ENCODE data around the gene APOB. TPM values are rescaled to one million over a fixed set of nuclear protein-coding genes. Genes with fewer than 3 reads are reported as not detected.

APOB gene, protein sequence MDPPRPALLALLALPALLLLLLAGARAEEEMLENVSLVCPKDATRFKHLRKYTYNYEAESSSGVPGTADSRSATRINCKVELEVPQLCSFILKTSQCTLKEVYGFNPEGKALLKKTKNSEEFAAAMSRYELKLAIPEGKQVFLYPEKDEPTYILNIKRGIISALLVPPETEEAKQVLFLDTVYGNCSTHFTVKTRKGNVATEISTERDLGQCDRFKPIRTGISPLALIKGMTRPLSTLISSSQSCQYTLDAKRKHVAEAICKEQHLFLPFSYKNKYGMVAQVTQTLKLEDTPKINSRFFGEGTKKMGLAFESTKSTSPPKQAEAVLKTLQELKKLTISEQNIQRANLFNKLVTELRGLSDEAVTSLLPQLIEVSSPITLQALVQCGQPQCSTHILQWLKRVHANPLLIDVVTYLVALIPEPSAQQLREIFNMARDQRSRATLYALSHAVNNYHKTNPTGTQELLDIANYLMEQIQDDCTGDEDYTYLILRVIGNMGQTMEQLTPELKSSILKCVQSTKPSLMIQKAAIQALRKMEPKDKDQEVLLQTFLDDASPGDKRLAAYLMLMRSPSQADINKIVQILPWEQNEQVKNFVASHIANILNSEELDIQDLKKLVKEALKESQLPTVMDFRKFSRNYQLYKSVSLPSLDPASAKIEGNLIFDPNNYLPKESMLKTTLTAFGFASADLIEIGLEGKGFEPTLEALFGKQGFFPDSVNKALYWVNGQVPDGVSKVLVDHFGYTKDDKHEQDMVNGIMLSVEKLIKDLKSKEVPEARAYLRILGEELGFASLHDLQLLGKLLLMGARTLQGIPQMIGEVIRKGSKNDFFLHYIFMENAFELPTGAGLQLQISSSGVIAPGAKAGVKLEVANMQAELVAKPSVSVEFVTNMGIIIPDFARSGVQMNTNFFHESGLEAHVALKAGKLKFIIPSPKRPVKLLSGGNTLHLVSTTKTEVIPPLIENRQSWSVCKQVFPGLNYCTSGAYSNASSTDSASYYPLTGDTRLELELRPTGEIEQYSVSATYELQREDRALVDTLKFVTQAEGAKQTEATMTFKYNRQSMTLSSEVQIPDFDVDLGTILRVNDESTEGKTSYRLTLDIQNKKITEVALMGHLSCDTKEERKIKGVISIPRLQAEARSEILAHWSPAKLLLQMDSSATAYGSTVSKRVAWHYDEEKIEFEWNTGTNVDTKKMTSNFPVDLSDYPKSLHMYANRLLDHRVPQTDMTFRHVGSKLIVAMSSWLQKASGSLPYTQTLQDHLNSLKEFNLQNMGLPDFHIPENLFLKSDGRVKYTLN (N-terminal part only)
- total RNA-seq (2021) (not detected in 2 replicates), Bru-seq, nascent RNA (percentile 12 among the genes with signal in this experiment), BruChase-seq, experiment 1, labeled RNA remaining after a 2-hour chase (percentile 18 among the genes with signal in this experiment), BruChase-seq, experiment 2, labeled RNA remaining after a 6-hour chase (percentile 17 among the genes with signal in this experiment)
- long read RNA-seq = 0 reads

DNA sequence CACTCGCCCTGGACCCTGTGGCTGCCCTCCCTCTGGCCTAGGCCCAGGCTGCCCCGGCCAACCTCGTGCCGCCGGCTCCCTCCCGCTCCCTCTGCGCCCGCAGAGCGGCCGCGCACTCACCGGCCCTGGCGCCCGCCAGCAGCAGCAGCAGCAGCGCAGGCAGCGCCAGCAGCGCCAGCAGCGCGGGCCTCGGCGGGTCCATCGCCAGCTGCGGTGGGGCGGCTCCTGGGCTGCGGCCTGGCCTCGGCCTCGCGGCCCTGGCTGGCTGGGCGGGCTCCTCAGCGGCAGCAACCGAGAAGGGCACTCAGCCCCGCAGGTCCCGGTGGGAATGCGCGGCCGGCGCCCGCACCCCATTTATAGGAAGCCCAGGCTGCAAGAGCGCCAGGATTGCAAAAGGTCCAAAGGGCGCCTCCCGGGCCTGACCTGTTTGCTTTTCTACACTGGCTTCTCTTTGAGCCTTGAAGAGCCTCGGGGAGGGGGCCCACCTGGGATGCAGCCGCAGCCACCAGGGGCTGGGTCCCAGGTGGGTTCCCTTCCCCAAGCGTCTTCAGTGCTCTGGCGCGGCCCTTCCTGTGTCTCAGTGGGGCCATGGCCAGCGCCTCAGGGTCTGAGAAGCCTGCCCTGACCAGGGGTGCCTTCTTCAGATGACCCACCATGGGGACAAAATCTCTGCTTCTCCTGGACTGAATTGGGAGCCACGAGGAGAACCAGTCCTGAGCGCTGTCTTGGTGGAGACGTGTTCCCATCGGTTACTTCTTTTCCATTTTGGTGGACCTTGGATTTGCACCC, at the start of gene APOB:
Gene APOB (minus strand): TSS at position 330 of the 789 bp plus-strand sequence. CDS start 128 bp downstream, at position 202.
- Histone ChIP-seq H3K36me3 (ENCODE audit: insufficient read depth, low read length, poor library complexity, severe bottlenecking) (no peaks in the 10 kb centered on the region), H3K4me3 (ENCODE audit: low read depth, low read length, poor library complexity, severe bottlenecking) (no peak within 1 kb of the TSS), H3K9me3 (ENCODE audit: low read depth, low read length, poor library complexity, severe bottlenecking) (no peaks in the 10 kb centered on the region), H3K27ac (ENCODE audit: low read depth, low read length, poor library complexity, severe bottlenecking) (no peak within 1 kb of the TSS), H3K27me3 (replicated peaks; ENCODE audit: insufficient read depth, low read depth, low read length, poor library complexity) (peaks cover 89% of the 10 kb centered on the region), H3K4me1 (ENCODE audit: insufficient read depth, low read length, poor library complexity, severe bottlenecking) (no peaks in the 10 kb centered on the region)
- no TSS peak for BruUV-seq (replicated peaks)
- ChIA-PET POLR2A (ENCODE audit: low non-redundant PET) (no interaction called here), CTCF (interaction anchor here (1.2 kb wide), 1 partner anchor 274 kb away, joined by 6 read pairs; no protein-coding TSS in a partner anchor)
- intact Hi-C loops (cut with micrococcal nuclease; ENCODE audit: unreplicated experiment) = loop anchor here (1.0 to 5.0 kb wide), 3 partner anchors 74 to 273 kb away; no protein-coding TSS in a partner anchor
- no peak for DNase-seq (ENCODE audit: low spot score)
- TF ChIP-seq EZH2 (IDR thresholded peaks at IDR 0.05; ENCODE audit: borderline replicate concordance, low read depth, low read length, poor library complexity, severe bottlenecking) = peak; percentile 27
- TF ChIP-seq, protein P1, sequence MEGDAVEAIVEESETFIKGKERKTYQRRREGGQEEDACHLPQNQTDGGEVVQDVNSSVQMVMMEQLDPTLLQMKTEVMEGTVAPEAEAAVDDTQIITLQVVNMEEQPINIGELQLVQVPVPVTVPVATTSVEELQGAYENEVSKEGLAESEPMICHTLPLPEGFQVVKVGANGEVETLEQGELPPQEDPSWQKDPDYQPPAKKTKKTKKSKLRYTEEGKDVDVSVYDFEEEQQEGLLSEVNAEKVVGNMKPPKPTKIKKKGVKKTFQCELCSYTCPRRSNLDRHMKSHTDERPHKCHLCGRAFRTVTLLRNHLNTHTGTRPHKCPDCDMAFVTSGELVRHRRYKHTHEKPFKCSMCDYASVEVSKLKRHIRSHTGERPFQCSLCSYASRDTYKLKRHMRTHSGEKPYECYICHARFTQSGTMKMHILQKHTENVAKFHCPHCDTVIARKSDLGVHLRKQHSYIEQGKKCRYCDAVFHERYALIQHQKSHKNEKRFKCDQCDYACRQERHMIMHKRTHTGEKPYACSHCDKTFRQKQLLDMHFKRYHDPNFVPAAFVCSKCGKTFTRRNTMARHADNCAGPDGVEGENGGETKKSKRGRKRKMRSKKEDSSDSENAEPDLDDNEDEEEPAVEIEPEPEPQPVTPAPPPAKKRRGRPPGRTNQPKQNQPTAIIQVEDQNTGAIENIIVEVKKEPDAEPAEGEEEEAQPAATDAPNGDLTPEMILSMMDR (conservative IDR thresholded peaks at IDR 0.05; ENCODE audit: low read depth, low read length) = no peak

DNA sequence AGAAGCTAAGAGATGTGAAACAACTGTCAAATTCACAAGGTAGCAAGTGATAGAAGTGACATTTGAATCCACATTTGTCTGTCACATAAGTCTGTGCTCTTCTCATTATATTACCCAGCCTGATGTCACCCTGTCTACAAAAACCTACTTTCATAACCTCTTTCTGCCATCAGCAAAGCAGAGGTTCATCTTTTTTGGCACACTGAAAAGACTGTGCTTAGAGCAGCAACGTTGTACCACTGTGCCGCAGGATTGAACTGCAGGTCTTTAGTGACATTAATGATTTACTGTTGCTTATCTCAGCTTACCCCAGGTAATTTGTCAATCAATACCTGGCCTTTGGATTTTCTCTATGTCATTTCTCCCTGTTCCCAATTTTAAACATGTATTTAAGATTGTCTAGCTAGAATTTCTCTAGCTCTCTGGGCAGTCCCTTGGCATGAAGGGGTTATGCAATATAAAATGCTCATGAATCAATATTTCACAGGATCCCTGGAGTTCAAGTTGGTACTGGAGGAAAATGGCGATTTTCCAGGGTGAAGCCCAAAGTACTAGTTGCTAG, 48.5 kb upstream of the APOB start:
- Histone ChIP-seq H3K4me1 (ENCODE audit: insufficient read depth, low read length, poor library complexity, severe bottlenecking) (no peaks in the 10 kb centered on the region), H3K9me3 (ENCODE audit: low read depth, low read length, poor library complexity, severe bottlenecking) (no peaks in the 10 kb centered on the region), H3K4me3 (ENCODE audit: low read depth, low read length, poor library complexity, severe bottlenecking) (no peak overlapping the region), H3K27me3 (replicated peaks; ENCODE audit: insufficient read depth, low read depth, low read length, poor library complexity) (peaks cover 42% of the 10 kb centered on the region), H3K36me3 (ENCODE audit: insufficient read depth, low read length, poor library complexity, severe bottlenecking) (no peaks in the 10 kb centered on the region), H3K27ac (ENCODE audit: low read depth, low read length, poor library complexity, severe bottlenecking) (no peak overlapping the region)
- intact Hi-C loops (cut with micrococcal nuclease; ENCODE audit: unreplicated experiment) = no loop called here
- ChIA-PET CTCF (no interaction called here), POLR2A (ENCODE audit: low non-redundant PET) (no interaction called here)
- no peak for DNase-seq (ENCODE audit: low spot score)
- no peak for TF ChIP-seq EZH2 (IDR thresholded peaks at IDR 0.05; ENCODE audit: borderline replicate concordance, low read depth, low read length, poor library complexity, severe bottlenecking)
- TF ChIP-seq, protein P1 (conservative IDR thresholded peaks at IDR 0.05; ENCODE audit: low read depth, low read length) = no peak
- no TSS peak for BruUV-seq (replicated peaks)
